Chondrocyte (in vitro differentiated cells): Measurements from ENCODE around the gene SIGLEC11. TPM values are rescaled to one million over a fixed set of nuclear protein-coding genes. Genes with fewer than 3 reads are reported as not detected.
A peak's percentile ranks its signal among the peaks of the same experiment; 100 is the strongest.
"Not testable (repeated sequence)": the region's sequence is repeated elsewhere in the genome, so short reads cannot be mapped to it uniquely, and the experiment has no call there.

ENCODE experiments used
- DNase-seq: peaks from one replicate; pipeline ENCODE4 v3.0.0; 2021; ENCODE audit warnings: mixed read lengths, low spot score
- H3K27ac Mint-ChIP-seq: one replicate; pipeline ENCODE4 v1.8.0; 2021; ENCODE audit warnings: mild to moderate bottlenecking, moderate library complexity, mixed read lengths; ENCODE audit not compliant: unreplicated experiment
- H3K27me3 Mint-ChIP-seq: 2 replicates; pipeline ENCODE4 v1.8.0; 2021; ENCODE audit warnings: low read depth, mixed read lengths
- H3K36me3 Mint-ChIP-seq: 2 replicates; pipeline ENCODE4 v1.8.0; 2021; ENCODE audit warnings: low read depth, mixed read lengths
- H3K4me1 Mint-ChIP-seq: 2 replicates; pipeline ENCODE4 v1.8.0; 2021; ENCODE audit warnings: low read depth, mild to moderate bottlenecking, mixed read lengths
- H3K4me3 Mint-ChIP-seq: one replicate; pipeline ENCODE4 v1.8.0; 2021; ENCODE audit warnings: mild to moderate bottlenecking, moderate library complexity, mixed read lengths; ENCODE audit not compliant: unreplicated experiment
- H3K9me3 Mint-ChIP-seq: 2 replicates; pipeline ENCODE4 v1.8.0; 2021; ENCODE audit warnings: low read depth, mixed read lengths
- total RNA-seq: library from RNA; stranded (reverse); gene quantifications from 3 replicates; pipeline ENCODE4 v1.2.1, GENCODE V29; 2021
- TF ChIP-seq, protein P1 (sequence below): fragments of 200-600 bp; sonication (generic); IDR thresholded peaks from 2 replicates; pipeline ENCODE4 v1.5.0; 2021; ENCODE audit warnings: antibody characterized with exemption, mild to moderate bottlenecking, moderate library complexity

The SIGLEC11 gene
- total RNA-seq, 1 donor from 2014 or later, result not detected

DNA sequence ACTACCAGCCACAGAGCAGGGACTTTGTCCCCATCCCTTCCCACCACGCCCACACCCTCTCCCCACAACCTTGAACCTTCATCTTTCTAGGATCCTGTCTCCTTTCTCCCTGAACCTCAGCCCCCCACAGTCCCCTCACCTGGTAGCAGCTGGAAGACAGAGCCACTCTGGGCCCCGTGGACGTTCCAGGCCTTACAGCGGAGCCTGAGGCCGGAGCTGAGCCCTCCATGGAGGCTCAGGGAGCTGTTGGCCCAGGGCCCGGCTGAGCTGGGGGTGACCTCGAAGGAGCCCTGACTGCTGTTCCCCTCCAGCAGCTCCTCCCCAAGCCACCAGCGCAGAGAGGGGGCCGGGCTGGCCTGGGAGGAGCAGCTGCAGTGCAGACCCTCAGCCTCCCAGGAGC is 2.8 kb downstream of the SIGLEC11 start:
- not testable (repeated sequence) for H3K36me3 Mint-ChIP-seq, H3K27ac Mint-ChIP-seq, H3K9me3 Mint-ChIP-seq, H3K4me3 Mint-ChIP-seq, H3K4me1 Mint-ChIP-seq
- peaks cover 23% of the 10 kb centered on the region for H3K27me3 Mint-ChIP-seq
- peak; percentile 35 for DNase-seq

DNA sequence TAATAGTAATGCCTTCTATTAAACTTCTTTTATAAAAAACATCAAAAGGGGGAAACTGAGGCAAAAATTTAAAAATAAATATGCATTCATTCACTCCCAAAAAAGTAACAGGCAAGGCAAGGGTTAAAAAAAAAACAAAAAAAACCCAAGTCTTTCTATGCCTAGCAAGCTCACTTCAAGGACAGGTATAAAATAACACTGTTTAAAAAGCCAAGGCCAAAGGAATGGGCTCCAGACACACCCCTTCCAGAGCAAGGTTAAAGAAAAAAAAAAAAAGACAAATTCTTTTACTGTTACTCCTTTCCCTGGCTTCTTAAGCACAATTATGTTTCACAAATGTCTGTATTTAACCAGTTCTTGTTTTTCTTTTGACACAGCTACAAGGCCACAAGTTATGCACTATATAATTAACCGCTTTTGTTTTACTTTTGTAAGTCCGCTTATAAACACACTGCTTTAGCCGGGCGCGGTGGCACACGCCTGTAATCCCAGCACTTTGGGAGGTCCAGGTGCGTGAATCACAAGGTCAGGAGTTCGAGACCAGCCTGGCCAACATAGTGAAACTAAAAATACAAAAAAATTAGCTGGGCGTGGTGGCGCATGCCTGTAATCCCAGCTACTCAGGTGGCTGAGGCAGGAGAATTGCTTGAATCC is 3.6 kb downstream of the SIGLEC11 start:
- TF ChIP-seq, protein P1, sequence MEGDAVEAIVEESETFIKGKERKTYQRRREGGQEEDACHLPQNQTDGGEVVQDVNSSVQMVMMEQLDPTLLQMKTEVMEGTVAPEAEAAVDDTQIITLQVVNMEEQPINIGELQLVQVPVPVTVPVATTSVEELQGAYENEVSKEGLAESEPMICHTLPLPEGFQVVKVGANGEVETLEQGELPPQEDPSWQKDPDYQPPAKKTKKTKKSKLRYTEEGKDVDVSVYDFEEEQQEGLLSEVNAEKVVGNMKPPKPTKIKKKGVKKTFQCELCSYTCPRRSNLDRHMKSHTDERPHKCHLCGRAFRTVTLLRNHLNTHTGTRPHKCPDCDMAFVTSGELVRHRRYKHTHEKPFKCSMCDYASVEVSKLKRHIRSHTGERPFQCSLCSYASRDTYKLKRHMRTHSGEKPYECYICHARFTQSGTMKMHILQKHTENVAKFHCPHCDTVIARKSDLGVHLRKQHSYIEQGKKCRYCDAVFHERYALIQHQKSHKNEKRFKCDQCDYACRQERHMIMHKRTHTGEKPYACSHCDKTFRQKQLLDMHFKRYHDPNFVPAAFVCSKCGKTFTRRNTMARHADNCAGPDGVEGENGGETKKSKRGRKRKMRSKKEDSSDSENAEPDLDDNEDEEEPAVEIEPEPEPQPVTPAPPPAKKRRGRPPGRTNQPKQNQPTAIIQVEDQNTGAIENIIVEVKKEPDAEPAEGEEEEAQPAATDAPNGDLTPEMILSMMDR, result no peak
- peaks cover 3% of the 10 kb centered on the region for H3K4me1 Mint-ChIP-seq
- H3K27ac Mint-ChIP-seq, result no peak overlapping the region
- H3K9me3 Mint-ChIP-seq, result no peaks in the 10 kb centered on the region
- H3K27me3 Mint-ChIP-seq, result peaks cover 23% of the 10 kb centered on the region
- H3K36me3 Mint-ChIP-seq, result no peaks in the 10 kb centered on the region
- H3K4me3 Mint-ChIP-seq, result no peak overlapping the region
- peak; percentile 7 for DNase-seq

DNA sequence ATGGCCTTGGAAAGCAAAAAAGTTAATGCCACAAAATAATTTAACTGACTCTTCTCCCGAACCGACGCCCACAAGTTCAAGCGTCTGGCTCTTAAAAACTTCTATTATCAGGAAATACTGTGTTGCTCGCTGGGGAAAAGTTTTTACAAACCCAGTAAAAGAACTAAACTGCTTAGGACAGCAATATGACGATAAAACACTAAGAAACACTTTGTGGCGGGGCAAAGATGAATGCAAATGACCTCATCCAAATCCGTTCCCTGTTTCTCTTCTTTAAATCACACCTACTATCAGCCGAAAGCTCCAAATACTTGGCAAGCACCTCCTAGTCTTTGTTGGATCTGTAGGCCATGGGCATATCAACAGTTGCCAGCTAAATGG is 4.9 kb downstream of the SIGLEC11 start:
- no peaks in the 10 kb centered on the region for H3K36me3 Mint-ChIP-seq
- TF ChIP-seq, protein P1, result no peak
- H3K27me3 Mint-ChIP-seq, result peaks cover 23% of the 10 kb centered on the region
- no peak overlapping the region for H3K4me3 Mint-ChIP-seq
- no peak overlapping the region for H3K27ac Mint-ChIP-seq
- H3K9me3 Mint-ChIP-seq, result no peaks in the 10 kb centered on the region
- DNase-seq, result no peak
- H3K4me1 Mint-ChIP-seq, result peaks cover 7% of the 10 kb centered on the region

DNA sequence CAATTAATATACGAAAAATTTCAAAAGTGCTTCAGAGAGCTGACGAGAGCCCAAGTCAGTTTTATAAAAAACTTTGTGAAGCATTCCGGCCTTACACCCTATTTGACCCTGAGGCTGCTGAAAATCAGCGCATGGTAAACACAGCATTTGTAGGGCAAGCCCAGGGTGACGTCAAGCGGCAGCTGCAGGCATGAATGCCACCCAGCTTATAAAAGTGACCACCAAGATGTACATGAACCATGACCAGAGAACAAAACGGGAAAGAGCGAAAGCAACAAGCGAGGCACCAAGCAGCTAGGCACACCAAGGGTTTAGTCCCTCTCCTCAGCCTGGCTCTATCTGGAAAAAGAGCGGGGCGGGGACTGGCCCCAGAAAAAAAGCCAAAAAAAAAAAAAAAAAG is 6.0 kb downstream of the SIGLEC11 start:
- Mint-ChIP-seq H3K27ac (no peak overlapping the region), H3K36me3 (no peaks in the 10 kb centered on the region), H3K4me1 (peaks cover 7% of the 10 kb centered on the region), H3K9me3 (no peaks in the 10 kb centered on the region), H3K27me3 (peaks cover 26% of the 10 kb centered on the region), H3K4me3 (no peak overlapping the region)
- DNase-seq, result peak; percentile 43
- TF ChIP-seq, protein P1, result no peak

DNA sequence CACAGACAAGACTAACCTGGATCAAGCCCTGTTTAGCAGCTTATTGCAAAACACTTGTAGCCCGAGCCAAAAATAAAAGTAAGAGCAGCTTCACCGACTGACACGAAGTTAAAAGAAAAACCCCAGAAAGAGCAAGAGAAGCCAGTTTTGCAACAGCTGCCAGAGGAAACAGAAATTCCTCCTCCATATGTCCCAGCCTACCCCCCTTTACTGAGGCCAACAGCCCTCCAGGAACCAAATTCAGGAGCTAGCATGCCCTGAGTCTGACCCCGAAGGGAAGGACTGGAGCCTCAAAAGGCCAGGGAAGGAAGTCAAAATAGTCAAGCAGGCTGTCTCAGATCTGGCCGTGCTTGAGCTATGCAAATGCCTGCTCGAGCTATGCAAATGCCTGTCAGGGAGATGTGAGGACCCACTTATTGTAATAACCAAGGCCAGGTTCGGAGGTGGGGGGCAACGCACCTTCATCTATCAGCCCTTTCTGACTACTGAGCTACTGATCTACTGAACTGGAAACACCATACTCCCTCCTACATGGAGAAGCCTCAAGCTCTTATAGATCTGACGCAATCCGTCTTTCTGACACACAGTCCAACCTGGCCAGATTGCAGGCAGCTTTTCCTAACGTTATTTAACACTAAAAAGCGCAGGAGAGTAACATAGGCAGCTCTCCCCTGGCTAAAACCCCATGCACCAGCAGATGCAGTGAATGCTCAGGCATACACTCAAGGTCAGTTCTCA is 6.7 kb downstream of the SIGLEC11 start:
- H3K27ac Mint-ChIP-seq, result no peak overlapping the region
- peaks cover 28% of the 10 kb centered on the region for H3K27me3 Mint-ChIP-seq
- H3K36me3 Mint-ChIP-seq, result no peaks in the 10 kb centered on the region
- no peaks in the 10 kb centered on the region for H3K9me3 Mint-ChIP-seq
- DNase-seq, result peak; percentile 14
- H3K4me1 Mint-ChIP-seq, result peaks cover 7% of the 10 kb centered on the region
- TF ChIP-seq, protein P1, result no peak
- no peak overlapping the region for H3K4me3 Mint-ChIP-seq
